DND-41 (cell line): ENCODE measurements around the gene EFR3B.
"Not testable (repeated sequence)": the region's sequence is repeated elsewhere in the genome, so short reads cannot be mapped to it uniquely, and the experiment has no call there.

ENCODE experiments used
- CTCF ChIP-seq: IDR thresholded peaks from 2 replicates; pipeline ENCODE4 v1.5.1; 2012; ENCODE audit warnings: borderline replicate concordance, low read length, moderate library complexity, mild to moderate bottlenecking; ENCODE audit not compliant: poor library complexity, severe bottlenecking; ENCODE audit errors: extremely low read depth
- EZH2 ChIP-seq: IDR thresholded peaks from 3 replicates; pipeline ENCODE4 v1.6.1; 2012; ENCODE audit warnings: borderline replicate concordance, low read depth, mild to moderate bottlenecking, moderate library complexity, low read length, inconsistent platforms; ENCODE audit not compliant: severe bottlenecking

- TF ChIP-seq CTCF, EZH2: not testable (repeated sequence)
Measured at GRCh38 chr2:25127071-25127470, 85.2 kb downstream of the EFR3B start.
